ENCODE results near the gene BBS2.
"Not testable (repeated sequence)": the region's sequence is repeated elsewhere in the genome, so short reads cannot be mapped to it uniquely, and the experiment has no call there.

BBS2 gene

GRCh38 chr16:56532714-56533113 lies 12.9 kb upstream of the BBS2 start:
- no peak for DNase-seq (ENCODE audit: low read depth)
- H3K4me3 ChIP-seq (ENCODE audit: low read depth, low read length), result no peak overlapping the region

- H3K4me3 ChIP-seq (ENCODE audit: low read depth, low read length), result no peak overlapping the region
- DNase-seq (ENCODE audit: low read depth), result no peak
Measured at GRCh38 chr16:56530872-56531271, 11.0 kb upstream of the BBS2 start.

GRCh38 chr16:56525236-56525635 lies 5.4 kb upstream of the BBS2 start:
- peak; percentile 36 for DNase-seq (ENCODE audit: low read depth)
- H3K4me3 ChIP-seq (ENCODE audit: low read depth, low read length), result no peak overlapping the region

GRCh38 chr16:56520251-56520577 lies 390 bp upstream of the BBS2 start:
- DNase-seq (ENCODE audit: low read depth), result no peak
- H3K4me3 ChIP-seq (ENCODE audit: low read depth, low read length), result peak overlapping the region; percentile 67

- no peak overlapping the region for H3K4me3 ChIP-seq (ENCODE audit: low read depth, low read length)
- DNase-seq (ENCODE audit: low read depth), result no peak
Measured at GRCh38 chr16:56518425-56518824, 1.4 kb downstream of the BBS2 start.

- no peak for DNase-seq (ENCODE audit: low read depth)
- H3K4me3 ChIP-seq (ENCODE audit: low read depth, low read length), result no peak overlapping the region
Measured at GRCh38 chr16:56517206-56517605, 2.6 kb downstream of the BBS2 start.

GRCh38 chr16:56515665-56516064 lies 4.2 kb downstream of the BBS2 start:
- no peak overlapping the region for H3K4me3 ChIP-seq (ENCODE audit: low read depth, low read length)
- DNase-seq (ENCODE audit: low read depth), result no peak

GRCh38 chr16:56514845-56515244 lies 5.0 kb downstream of the BBS2 start:
- H3K4me3 ChIP-seq (ENCODE audit: low read depth, low read length), result no peak overlapping the region
- no peak for DNase-seq (ENCODE audit: low read depth)

GRCh38 chr16:56513972-56514371 lies 5.9 kb downstream of the BBS2 start:
- DNase-seq (ENCODE audit: low read depth), result peak; percentile 36
- H3K4me3 ChIP-seq (ENCODE audit: low read depth, low read length), result no peak overlapping the region

GRCh38 chr16:56513091-56513490 lies 6.7 kb downstream of the BBS2 start:
- no peak for DNase-seq (ENCODE audit: low read depth)
- no peak overlapping the region for H3K4me3 ChIP-seq (ENCODE audit: low read depth, low read length)

GRCh38 chr16:56512025-56512424 lies 7.8 kb downstream of the BBS2 start:
- H3K4me3 ChIP-seq (ENCODE audit: low read depth, low read length), result no peak overlapping the region
- DNase-seq (ENCODE audit: low read depth), result no peak

GRCh38 chr16:56510544-56510943 lies 9.3 kb downstream of the BBS2 start:
- DNase-seq (ENCODE audit: low read depth), result no peak
- H3K4me3 ChIP-seq (ENCODE audit: low read depth, low read length), result no peak overlapping the region

- H3K4me3 ChIP-seq (ENCODE audit: low read depth, low read length), result no peak overlapping the region
- no peak for DNase-seq (ENCODE audit: low read depth)
Measured at GRCh38 chr16:56506941-56507340, 12.9 kb downstream of the BBS2 start.

- no peak for DNase-seq (ENCODE audit: low read depth)
- no peak overlapping the region for H3K4me3 ChIP-seq (ENCODE audit: low read depth, low read length)
Measured at GRCh38 chr16:56505181-56505580, 14.6 kb downstream of the BBS2 start.

- DNase-seq (ENCODE audit: low read depth), result no peak
- H3K4me3 ChIP-seq (ENCODE audit: low read depth, low read length), result no peak overlapping the region
Measured at GRCh38 chr16:56493815-56494214, 26.0 kb downstream of the BBS2 start.

GRCh38 chr16:56493126-56493525 lies 26.7 kb downstream of the BBS2 start:
- no peak for DNase-seq (ENCODE audit: low read depth)
- no peak overlapping the region for H3K4me3 ChIP-seq (ENCODE audit: low read depth, low read length)

GRCh38 chr16:56491657-56492261 lies 28.1 kb downstream of the BBS2 start:
- no peak overlapping the region for H3K4me3 ChIP-seq (ENCODE audit: low read depth, low read length)
- DNase-seq (ENCODE audit: low read depth), result no peak

GRCh38 chr16:56488868-56489267 lies 31.0 kb downstream of the BBS2 start:
- not testable (repeated sequence) for H3K4me3 ChIP-seq (ENCODE audit: low read depth, low read length); DNase-seq (ENCODE audit: low read depth)

GRCh38 chr16:56488035-56488434 lies 31.8 kb downstream of the BBS2 start:
- DNase-seq (ENCODE audit: low read depth), result no peak
- H3K4me3 ChIP-seq (ENCODE audit: low read depth, low read length), result no peak overlapping the region

GRCh38 chr16:56483394-56483793 lies 36.4 kb downstream of the BBS2 start:
- no peak for DNase-seq (ENCODE audit: low read depth)
- H3K4me3 ChIP-seq (ENCODE audit: low read depth, low read length), result no peak overlapping the region

- no peak overlapping the region for H3K4me3 ChIP-seq (ENCODE audit: low read depth, low read length)
- DNase-seq (ENCODE audit: low read depth), result no peak
Measured at GRCh38 chr16:56482683-56483236, 37.1 kb downstream of the BBS2 start.
